GM21723 (cell line): ENCODE data around the gene ITGA8.
"Not testable (repeated sequence)": the region's sequence is repeated elsewhere in the genome, so short reads cannot be mapped to it uniquely, and the experiment has no call there.

Experiments
- ATAC-seq: cut with Tn5 transposase; IDR thresholded peaks from one replicate; pipeline ENCODE4 v1.9.1; 2021; ENCODE audit warnings: mild to moderate bottlenecking, moderate library complexity; ENCODE audit not compliant: unreplicated experiment

ITGA8 gene

DNA sequence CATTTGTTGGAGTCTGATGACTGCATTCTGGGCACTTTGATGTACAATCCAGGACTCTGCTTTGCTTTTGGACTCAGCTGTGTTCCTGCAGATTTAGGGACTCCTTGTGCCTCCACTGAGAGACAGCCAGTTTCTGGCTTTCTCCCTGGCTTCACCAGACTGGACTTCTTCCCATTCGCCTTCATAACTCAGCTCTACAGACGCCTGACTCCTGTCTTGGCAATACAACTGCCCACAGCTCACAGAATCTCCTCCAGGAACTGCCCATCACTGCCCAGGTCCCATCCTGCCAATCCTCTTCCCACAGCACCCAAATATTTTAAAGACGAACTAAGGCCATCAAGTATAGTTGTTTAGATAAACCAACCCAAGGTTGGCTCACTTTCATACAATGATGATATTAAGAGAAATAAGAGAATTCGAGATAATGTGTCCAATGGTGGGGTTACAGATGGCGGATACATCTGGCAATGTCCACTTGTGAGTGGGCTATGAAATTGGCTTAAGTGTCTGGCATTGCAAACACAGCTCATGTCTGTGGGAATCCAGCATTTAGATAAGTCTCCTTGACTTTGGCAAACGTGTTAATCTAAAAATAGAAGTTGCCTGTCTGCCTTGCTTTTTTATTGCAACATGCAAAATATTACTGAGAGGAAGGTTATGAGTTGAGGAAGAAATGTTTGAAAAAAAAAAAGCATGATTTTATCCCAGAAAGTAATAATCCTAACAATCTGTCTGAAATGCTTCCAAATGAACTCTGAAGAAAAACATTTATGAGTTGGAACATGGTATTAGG, 95.1 kb downstream of the ITGA8 start:
- ATAC-seq = no peak

- ATAC-seq = no peak
Observed at GRCh38 chr10:15620836-15621515, 98.7 kb downstream of the ITGA8 start.

- no peak for ATAC-seq
Observed at GRCh38 chr10:15620337-15620736, 99.4 kb downstream of the ITGA8 start.

- no peak for ATAC-seq
Observed at GRCh38 chr10:15609246-15609645, 110.5 kb downstream of the ITGA8 start.

GRCh38 chr10:15606377-15606776, 113.3 kb downstream of the ITGA8 start:
- ATAC-seq = no peak

- ATAC-seq = no peak
Observed at GRCh38 chr10:15605740-15606369, 113.9 kb downstream of the ITGA8 start.

GRCh38 chr10:15603446-15604011, 116.2 kb downstream of the ITGA8 start:
- ATAC-seq = no peak

- ATAC-seq = no peak
Observed at GRCh38 chr10:15601819-15602218, 117.9 kb downstream of the ITGA8 start.

DNA sequence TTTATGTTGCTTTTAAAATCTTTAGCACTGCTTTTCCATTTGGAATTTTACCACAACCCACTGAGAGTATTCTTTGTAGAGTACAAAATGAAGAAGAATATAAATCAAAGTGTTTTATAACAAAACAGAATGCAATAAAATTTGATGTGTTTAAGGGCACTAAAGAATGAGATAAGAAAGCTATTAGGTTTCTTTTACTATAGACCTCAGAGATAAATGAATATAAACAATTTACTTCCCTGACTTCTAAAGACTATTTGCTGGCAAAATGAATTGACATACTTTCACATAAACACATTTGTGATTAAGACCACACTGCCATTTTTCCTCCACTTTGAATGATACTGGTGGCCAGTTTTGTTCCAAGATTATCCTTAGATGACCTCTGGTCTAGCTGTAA, 124.5 kb downstream of the ITGA8 start:
- no peak for ATAC-seq

- no peak for ATAC-seq
Observed at GRCh38 chr10:15591937-15592336, 127.8 kb downstream of the ITGA8 start.

- no peak for ATAC-seq
Observed at GRCh38 chr10:15591431-15591830, 128.3 kb downstream of the ITGA8 start.

- ATAC-seq = no peak
Observed at GRCh38 chr10:15588635-15589508, 130.8 kb downstream of the ITGA8 start.

DNA sequence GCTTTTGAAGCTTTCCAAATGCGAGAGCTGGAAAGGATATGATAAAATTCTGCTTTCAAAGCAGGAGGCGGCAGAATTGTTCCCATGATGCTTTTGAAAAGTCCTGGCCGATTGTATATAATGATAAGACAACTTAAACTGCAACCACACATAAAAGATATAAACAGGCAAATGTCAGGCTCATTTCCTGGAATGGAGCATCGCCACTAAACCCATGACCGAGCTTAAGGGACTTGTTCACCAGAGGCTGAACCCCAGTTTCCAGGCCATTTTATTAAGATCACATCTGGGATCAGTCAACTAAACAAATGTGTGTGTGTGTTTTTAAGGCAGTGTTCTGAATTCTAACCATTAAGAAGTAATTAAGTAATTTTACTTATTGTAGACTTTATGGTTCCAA, 131.6 kb downstream of the ITGA8 start:
- ATAC-seq = no peak

GRCh38 chr10:15587271-15587670, 132.5 kb downstream of the ITGA8 start:
- ATAC-seq = no peak

GRCh38 chr10:15585303-15585715, 134.4 kb downstream of the ITGA8 start:
- peak; percentile 84 for ATAC-seq

DNA sequence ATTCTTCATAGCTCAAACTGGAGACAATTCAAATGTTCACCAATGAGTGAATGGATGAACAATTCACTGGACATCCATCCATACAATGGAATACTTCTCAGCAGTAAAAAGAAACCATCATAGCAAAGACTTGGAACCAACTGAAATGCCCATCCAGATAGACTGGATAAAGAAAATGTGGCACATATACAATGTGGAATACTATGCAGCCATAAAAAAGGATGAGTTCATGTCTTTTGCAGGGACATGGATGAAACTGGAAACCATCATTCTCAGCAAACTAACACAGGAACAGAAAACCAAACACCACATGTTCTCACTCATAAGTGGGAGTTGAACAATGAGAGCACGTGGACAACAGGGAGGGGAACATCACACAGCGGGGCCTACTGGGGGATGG, 136.8 kb downstream of the ITGA8 start:
- not testable (repeated sequence) for ATAC-seq

GRCh38 chr10:15579605-15580004, 140.1 kb downstream of the ITGA8 start:
- ATAC-seq = no peak

DNA sequence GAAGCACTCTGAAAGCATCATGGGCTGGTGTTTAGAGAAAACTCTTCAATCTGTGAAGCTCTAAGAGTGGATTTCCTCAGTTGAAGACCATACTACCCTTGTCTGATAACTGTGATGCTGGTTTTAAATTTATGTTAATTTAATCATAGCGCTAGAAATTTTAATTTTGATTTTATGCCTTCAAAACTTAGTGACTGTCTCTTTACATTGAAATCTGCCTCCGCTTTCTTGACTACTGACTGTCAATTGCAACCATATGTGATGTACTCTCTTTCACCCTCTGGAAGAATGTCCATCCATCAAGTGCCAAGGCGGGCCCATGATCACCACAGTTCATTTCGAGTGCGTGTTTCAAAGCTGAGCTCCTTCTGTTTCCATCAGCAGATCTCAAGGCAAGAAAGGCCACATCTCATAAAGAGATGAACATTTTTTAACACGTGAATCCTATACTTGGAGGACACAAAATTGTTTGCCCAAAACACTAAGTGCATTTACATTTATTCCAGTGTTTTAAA, 147.1 kb downstream of the ITGA8 start:
- ATAC-seq = no peak

GRCh38 chr10:15571575-15571974, 148.1 kb downstream of the ITGA8 start:
- no peak for ATAC-seq

GRCh38 chr10:15570738-15571339, 148.9 kb downstream of the ITGA8 start:
- no peak for ATAC-seq
